Cardiac septum (tissue), 1 donor: ENCODE data around the gene TGFB2. TPM values are rescaled to one million over a fixed set of nuclear protein-coding genes. Genes with fewer than 3 reads are reported as not detected.

ENCODE experiments used
- DNase-seq: peaks from one replicate; pipeline ENCODE4 v3.0.0-alpha.2; 2020; ENCODE audit warnings: low spot score
- intact Hi-C: fragments of 100-400 bp; cut with DNase I; formaldehyde crosslinking; loops from one replicate; pipeline ENCODE4 v1.14.0; 2022
- total RNA-seq: library from RNA; stranded (reverse); fragmentation: NEBNext Ultra II Directional; extraction: Animal tissue kit (Norgen Biotek cat#: 25700); gene quantifications from one replicate; pipeline ENCODE4 v1.2.1, GENCODE V29; 2021
- donor health status: DM: no; HTN: no; CAD: no.

TGFB2 gene
- total RNA-seq, 1 donor from 2014 or later, result 40.5 TPM

GRCh38 chr1:218328769-218329168 lies 16.4 kb upstream of the TGFB2 start:
- no peak for DNase-seq
- intact Hi-C loops, result no loop called here

GRCh38 chr1:218330043-218330623 lies 15.0 kb upstream of the TGFB2 start:
- intact Hi-C loops, result loop anchor here (2.0 to 5.0 kb wide), 2 partner anchors 1237 to 1483 kb away; no protein-coding TSS in a partner anchor
- no peak for DNase-seq

- intact Hi-C loops, result loop anchor here (5.0 kb wide), 1 partner anchor 1235 kb away; no protein-coding TSS in a partner anchor
- no peak for DNase-seq
Observed at GRCh38 chr1:218332416-218332815, 12.7 kb upstream of the TGFB2 start.

DNA sequence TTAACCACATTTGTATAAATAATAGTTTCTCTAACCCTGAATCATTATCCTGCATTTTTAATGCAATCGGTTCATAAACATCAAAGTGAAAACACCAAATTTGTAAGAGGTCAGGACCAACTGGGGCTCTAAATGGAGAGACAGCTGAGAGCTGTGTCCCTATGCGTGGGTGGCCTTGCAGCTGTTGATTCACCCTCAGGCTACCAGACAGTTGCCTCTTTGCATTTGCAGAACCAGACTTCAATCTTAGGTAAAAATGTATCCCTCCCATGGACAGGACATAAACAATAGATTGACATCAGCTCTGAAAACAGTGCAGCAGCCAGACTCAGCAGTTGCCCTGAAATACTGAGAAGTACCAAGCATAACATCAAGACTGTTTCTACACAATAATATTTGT lies 8.8 kb upstream of the TGFB2 start:
- DNase-seq, result no peak
- intact Hi-C loops, result loop anchor here (5.0 kb wide), 1 partner anchor 731 kb away; no protein-coding TSS in a partner anchor

DNA sequence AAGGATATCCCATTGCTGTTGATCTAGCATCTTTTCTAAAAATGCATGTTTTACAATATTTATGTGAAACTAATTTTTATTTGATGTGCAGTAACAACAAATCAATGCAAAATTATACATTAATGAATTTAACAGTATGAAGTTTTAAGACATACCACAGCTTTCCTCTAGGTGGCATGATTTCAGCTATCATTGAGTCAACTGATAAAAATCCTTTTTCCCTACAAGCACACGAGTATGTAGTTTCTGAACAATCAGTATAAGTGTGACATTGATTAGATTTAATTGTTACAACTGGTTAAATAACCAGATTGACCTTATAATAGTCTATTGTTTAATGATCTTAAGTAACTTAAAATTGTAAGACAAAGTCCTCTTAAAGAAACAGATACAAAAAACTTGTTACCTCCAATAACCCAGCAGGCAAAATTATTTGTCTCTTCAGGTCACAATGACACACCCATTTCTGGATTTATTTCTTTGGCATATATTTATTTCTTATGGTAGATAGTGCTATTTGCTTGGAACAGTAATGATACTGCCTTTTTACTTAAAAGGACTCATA lies 5.8 kb upstream of the TGFB2 start:
- intact Hi-C loops, result loop anchor here (5.0 kb wide), 1 partner anchor 728 kb away; no protein-coding TSS in a partner anchor
- no peak for DNase-seq

DNA sequence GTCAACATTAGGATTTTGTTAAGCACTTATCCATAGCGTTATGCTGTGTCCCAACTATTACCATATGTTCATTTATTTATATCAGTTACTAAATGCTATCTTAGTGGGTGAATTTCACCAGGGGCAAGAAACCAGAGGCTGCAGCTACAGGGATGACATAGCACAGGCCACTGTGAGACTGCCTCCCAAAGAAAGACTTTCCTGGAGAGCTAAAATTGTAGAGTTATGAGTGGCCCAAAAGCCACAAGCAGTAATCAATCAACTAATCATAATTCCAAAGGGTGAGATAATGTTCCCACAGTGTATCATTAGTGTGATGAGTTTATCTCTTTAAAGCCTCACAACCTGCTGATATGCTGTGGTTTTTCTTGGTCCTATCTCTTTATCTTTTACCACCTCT lies 3.8 kb upstream of the TGFB2 start:
- intact Hi-C loops, result loop anchor here (2.0 to 10.0 kb wide), 3 partner anchors 179 to 1323 kb away; no protein-coding TSS in a partner anchor
- DNase-seq, result no peak

DNA sequence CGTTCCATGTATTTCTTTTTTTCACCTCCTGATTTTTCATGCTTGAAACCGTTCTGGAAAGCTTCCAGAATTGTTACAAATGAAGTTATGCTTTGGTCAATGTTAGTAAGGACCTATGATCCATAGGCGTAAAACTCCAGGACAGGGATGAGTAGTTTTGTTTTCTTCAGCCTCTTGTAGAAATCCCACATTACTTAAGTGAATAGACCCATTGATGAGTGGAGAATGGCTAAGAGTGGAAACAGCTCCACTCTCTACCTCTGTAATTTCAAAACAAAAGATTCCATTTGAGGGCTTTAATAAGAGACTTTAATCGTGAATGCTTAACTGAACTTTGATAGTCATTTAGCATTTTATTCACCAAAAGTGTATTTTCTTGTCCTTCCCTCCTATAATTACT lies 3.0 kb upstream of the TGFB2 start:
- intact Hi-C loops, result loop anchor here (10.0 kb wide), 2 partner anchors 473 to 1323 kb away; no protein-coding TSS in a partner anchor
- no peak for DNase-seq

DNA sequence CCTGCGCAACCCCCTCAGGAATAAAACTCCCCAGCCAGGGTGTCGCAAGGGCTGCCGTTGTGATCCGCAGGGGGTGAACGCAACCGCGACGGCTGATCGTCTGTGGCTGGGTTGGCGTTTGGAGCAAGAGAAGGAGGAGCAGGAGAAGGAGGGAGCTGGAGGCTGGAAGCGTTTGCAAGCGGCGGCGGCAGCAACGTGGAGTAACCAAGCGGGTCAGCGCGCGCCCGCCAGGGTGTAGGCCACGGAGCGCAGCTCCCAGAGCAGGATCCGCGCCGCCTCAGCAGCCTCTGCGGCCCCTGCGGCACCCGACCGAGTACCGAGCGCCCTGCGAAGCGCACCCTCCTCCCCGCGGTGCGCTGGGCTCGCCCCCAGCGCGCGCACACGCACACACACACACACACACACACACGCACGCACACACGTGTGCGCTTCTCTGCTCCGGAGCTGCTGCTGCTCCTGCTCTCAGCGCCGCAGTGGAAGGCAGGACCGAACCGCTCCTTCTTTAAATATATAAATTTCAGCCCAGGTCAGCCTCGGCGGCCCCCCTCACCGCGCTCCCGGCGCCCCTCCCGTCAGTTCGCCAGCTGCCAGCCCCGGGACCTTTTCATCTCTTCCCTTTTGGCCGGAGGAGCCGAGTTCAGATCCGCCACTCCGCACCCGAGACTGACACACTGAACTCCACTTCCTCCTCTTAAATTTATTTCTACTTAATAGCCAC lies 696 bp downstream of the TGFB2 start:
- DNase-seq, result no peak
- intact Hi-C loops, result loop anchor here (5.0 to 10.0 kb wide), 6 partner anchors 91 to 1319 kb away; partner anchors contain the start of gene LYPLAL1

DNA sequence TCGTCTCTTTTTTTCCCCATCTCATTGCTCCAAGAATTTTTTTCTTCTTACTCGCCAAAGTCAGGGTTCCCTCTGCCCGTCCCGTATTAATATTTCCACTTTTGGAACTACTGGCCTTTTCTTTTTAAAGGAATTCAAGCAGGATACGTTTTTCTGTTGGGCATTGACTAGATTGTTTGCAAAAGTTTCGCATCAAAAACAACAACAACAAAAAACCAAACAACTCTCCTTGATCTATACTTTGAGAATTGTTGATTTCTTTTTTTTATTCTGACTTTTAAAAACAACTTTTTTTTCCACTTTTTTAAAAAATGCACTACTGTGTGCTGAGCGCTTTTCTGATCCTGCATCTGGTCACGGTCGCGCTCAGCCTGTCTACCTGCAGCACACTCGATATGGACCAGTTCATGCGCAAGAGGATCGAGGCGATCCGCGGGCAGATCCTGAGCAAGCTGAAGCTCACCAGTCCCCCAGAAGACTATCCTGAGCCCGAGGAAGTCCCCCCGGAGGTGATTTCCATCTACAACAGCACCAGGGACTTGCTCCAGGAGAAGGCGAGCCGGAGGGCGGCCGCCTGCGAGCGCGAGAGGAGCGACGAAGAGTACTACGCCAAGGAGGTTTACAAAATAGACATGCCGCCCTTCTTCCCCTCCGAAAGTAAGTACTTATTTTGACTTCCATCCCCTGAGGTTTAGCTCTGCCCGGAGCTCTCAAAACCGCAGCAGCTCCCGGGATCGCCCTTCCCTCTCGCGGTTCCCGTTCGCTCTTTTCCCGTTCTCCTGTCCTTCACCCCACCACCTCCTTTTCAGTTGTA lies 1.5 kb downstream of the TGFB2 start:
- DNase-seq, result no peak
- intact Hi-C loops, result loop anchor here (5.0 to 10.0 kb wide), 6 partner anchors 91 to 1318 kb away; partner anchors contain the start of gene LYPLAL1

GRCh38 chr1:218347336-218347722 lies 2.2 kb downstream of the TGFB2 start:
- intact Hi-C loops, result loop anchor here (5.0 to 10.0 kb wide), 6 partner anchors 90 to 1317 kb away; partner anchors contain the start of gene LYPLAL1

GRCh38 chr1:218347723-218348627 lies 2.8 kb downstream of the TGFB2 start:
- no peak for DNase-seq
- intact Hi-C loops, result loop anchor here (5.0 to 10.0 kb wide), 6 partner anchors 89 to 1317 kb away; partner anchors contain the start of gene LYPLAL1

More at GRCh38 chr1:218347336-218347722, 2.2 kb downstream of the TGFB2 start:
- DNase-seq, result no peak

DNA sequence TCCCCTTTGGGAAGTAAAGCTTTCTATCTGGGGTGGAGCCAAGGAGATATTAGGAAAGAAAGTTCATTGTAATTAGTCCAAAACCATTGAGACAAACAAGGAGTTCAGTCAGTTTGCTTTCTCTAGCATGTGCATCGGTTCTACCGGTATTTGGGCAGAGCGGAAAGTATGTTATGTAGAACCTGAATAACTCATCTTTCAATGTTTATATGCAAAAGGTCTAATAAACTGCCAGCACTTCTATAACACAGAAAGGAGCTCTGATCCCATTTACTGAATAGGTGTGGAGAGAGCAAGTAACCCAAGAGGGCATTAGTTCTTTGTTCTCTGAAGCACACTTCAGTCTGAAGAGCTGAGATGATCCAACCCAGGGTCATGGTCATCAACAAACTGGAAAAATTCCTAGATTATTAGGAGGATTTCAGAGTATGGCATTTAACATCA lies 3.5 kb downstream of the TGFB2 start:
- intact Hi-C loops, result loop anchor here (5.0 to 10.0 kb wide), 6 partner anchors 89 to 1316 kb away; partner anchors contain the start of gene LYPLAL1

GRCh38 chr1:218349348-218350034 lies 4.4 kb downstream of the TGFB2 start:
- intact Hi-C loops, result loop anchor here (5.0 to 10.0 kb wide), 6 partner anchors 88 to 1315 kb away; partner anchors contain the start of gene LYPLAL1
- DNase-seq, result no peak

More for the DNA sequence above, 3.5 kb downstream of the TGFB2 start:
- no peak for DNase-seq

DNA sequence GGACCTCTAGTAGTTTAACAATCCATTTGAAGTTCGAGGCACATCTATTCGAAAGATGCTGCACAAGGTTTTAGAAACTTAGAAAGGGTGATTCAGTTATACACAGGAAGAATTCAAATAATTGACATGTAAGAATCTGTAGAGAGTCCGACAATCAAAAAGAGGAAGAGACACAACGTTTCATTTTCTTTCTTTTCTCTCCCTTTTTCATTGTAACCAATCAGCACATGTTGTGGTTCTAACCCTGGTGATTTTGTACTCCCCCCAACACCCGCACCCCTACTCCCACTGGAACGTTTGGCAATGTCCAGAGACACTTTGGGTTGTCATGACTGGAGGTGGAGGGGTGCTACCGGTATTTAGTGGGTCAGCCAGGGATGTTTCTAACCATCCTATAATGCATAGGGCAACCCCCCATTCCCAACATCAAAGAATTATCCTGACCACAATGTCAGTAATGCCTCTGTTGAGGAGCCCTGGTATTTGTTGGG lies 4.9 kb downstream of the TGFB2 start:
- intact Hi-C loops, result no loop called here
- DNase-seq, result no peak

DNA sequence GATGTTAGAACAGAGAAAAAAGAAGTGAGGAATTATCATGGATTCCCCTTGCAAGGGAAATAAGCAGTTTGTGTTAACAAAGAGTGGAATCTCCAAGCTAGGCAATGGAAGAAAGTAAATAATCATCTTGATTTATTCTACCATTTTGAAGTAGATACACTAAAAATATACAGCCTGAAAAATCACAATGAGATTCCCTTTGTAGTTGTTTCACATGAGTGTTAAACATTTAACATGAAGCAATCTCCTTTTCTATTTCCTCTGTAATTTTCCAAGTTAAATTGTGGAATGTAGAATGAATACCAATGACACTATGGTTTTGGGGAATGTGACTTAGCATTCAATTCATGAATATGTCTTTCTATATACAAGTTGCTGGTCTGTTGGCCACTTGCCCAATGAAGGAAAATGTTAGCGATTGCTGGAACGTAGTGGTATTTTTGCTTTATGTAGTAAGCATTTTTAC lies 5.7 kb downstream of the TGFB2 start:
- intact Hi-C loops, result no loop called here
- no peak for DNase-seq

- no peak for DNase-seq
- intact Hi-C loops, result no loop called here
Observed at GRCh38 chr1:218351391-218352074, 6.4 kb downstream of the TGFB2 start.

GRCh38 chr1:218352075-218352438 lies 6.9 kb downstream of the TGFB2 start:
- no peak for DNase-seq
- intact Hi-C loops, result no loop called here
